ENCODE data around the gene KRT75. TPM values are rescaled to one million over a fixed set of nuclear protein-coding genes. Genes with fewer than 3 reads are reported as not detected.

The KRT75 gene
- total RNA-seq, 1 experiment from 2014 or later, result not detected

GRCh38 chr12:52405922-52406385 is 28.2 kb downstream of the KRT75 start, which contains the start of gene KRT82:
Gene KRT82, minus strand, starts transcription at chr12:52406335. Its CDS starts 58 bp downstream, at chr12:52406277.
- Mint-ChIP-seq H3K27ac (no peak within 1 kb of the TSS), H3K27me3 (ENCODE audit: low read depth) (no peaks in the 10 kb centered on the region; the same call in 1 of the 2 replicates), H3K4me1 (peaks cover 9% of the 10 kb centered on the region), H3K9me3 (peaks cover 11% of the 10 kb centered on the region), H3K4me3 (no peak within 1 kb of the TSS), H3K36me3 (peaks cover 4% of the 10 kb centered on the region)
- ChIA-PET POLR2A (no interaction called here), CTCF (interaction anchor here (0.6 to 1.6 kb wide), 2 partner anchors 10 to 463 kb away, joined by 3 to 8 read pairs; no protein-coding TSS in a partner anchor)
- no peak for DNase-seq (ENCODE audit: low spot score)
- TF ChIP-seq MLX (CRISPR knock-in tag; IDR thresholded peaks at IDR 0.05), result no peak
- TF ChIP-seq MYBL2 (CRISPR knock-in tag; IDR thresholded peaks at IDR 0.05), result no peak
- no peak for TF ChIP-seq RELA (CRISPR knock-in tag; IDR thresholded peaks at IDR 0.05; ENCODE audit: borderline replicate concordance)
- no peak for TF ChIP-seq SOX15 (CRISPR knock-in tag; IDR thresholded peaks at IDR 0.05)
- TF ChIP-seq, protein P1, sequence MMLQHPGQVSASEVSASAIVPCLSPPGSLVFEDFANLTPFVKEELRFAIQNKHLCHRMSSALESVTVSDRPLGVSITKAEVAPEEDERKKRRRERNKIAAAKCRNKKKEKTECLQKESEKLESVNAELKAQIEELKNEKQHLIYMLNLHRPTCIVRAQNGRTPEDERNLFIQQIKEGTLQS (CRISPR knock-in tag; conservative IDR thresholded peaks at IDR 0.05), result no peak
- no peak for TF ChIP-seq ZNF512 (CRISPR knock-in tag; IDR thresholded peaks at IDR 0.05; ENCODE audit: borderline replicate concordance)
- TF ChIP-seq JUN (CRISPR knock-in tag; IDR thresholded peaks at IDR 0.05), result no peak
- no peak for TF ChIP-seq E2F5 (CRISPR knock-in tag; IDR thresholded peaks at IDR 0.05)
- TF ChIP-seq, protein P2, sequence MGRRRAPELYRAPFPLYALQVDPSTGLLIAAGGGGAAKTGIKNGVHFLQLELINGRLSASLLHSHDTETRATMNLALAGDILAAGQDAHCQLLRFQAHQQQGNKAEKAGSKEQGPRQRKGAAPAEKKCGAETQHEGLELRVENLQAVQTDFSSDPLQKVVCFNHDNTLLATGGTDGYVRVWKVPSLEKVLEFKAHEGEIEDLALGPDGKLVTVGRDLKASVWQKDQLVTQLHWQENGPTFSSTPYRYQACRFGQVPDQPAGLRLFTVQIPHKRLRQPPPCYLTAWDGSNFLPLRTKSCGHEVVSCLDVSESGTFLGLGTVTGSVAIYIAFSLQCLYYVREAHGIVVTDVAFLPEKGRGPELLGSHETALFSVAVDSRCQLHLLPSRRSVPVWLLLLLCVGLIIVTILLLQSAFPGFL (CRISPR knock-in tag; IDR thresholded peaks at IDR 0.05; ENCODE audit: borderline replicate concordance), result no peak
- no peak for TF ChIP-seq NFYB (CRISPR knock-in tag; conservative IDR thresholded peaks at IDR 0.05; ENCODE audit: low read depth)
- TF ChIP-seq, protein P3, sequence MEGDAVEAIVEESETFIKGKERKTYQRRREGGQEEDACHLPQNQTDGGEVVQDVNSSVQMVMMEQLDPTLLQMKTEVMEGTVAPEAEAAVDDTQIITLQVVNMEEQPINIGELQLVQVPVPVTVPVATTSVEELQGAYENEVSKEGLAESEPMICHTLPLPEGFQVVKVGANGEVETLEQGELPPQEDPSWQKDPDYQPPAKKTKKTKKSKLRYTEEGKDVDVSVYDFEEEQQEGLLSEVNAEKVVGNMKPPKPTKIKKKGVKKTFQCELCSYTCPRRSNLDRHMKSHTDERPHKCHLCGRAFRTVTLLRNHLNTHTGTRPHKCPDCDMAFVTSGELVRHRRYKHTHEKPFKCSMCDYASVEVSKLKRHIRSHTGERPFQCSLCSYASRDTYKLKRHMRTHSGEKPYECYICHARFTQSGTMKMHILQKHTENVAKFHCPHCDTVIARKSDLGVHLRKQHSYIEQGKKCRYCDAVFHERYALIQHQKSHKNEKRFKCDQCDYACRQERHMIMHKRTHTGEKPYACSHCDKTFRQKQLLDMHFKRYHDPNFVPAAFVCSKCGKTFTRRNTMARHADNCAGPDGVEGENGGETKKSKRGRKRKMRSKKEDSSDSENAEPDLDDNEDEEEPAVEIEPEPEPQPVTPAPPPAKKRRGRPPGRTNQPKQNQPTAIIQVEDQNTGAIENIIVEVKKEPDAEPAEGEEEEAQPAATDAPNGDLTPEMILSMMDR (IDR thresholded peaks at IDR 0.05), result no peak
- no peak for TF ChIP-seq ZBTB21 (CRISPR knock-in tag; IDR thresholded peaks at IDR 0.05; ENCODE audit: borderline replicate concordance)
- TF ChIP-seq, protein P4, sequence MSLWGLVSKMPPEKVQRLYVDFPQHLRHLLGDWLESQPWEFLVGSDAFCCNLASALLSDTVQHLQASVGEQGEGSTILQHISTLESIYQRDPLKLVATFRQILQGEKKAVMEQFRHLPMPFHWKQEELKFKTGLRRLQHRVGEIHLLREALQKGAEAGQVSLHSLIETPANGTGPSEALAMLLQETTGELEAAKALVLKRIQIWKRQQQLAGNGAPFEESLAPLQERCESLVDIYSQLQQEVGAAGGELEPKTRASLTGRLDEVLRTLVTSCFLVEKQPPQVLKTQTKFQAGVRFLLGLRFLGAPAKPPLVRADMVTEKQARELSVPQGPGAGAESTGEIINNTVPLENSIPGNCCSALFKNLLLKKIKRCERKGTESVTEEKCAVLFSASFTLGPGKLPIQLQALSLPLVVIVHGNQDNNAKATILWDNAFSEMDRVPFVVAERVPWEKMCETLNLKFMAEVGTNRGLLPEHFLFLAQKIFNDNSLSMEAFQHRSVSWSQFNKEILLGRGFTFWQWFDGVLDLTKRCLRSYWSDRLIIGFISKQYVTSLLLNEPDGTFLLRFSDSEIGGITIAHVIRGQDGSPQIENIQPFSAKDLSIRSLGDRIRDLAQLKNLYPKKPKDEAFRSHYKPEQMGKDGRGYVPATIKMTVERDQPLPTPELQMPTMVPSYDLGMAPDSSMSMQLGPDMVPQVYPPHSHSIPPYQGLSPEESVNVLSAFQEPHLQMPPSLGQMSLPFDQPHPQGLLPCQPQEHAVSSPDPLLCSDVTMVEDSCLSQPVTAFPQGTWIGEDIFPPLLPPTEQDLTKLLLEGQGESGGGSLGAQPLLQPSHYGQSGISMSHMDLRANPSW (CRISPR knock-in tag; conservative IDR thresholded peaks at IDR 0.05; ENCODE audit: low read depth), result no peak
- no peak for TF ChIP-seq NR2C2 (CRISPR knock-in tag; IDR thresholded peaks at IDR 0.05)
- TF ChIP-seq, protein P5, sequence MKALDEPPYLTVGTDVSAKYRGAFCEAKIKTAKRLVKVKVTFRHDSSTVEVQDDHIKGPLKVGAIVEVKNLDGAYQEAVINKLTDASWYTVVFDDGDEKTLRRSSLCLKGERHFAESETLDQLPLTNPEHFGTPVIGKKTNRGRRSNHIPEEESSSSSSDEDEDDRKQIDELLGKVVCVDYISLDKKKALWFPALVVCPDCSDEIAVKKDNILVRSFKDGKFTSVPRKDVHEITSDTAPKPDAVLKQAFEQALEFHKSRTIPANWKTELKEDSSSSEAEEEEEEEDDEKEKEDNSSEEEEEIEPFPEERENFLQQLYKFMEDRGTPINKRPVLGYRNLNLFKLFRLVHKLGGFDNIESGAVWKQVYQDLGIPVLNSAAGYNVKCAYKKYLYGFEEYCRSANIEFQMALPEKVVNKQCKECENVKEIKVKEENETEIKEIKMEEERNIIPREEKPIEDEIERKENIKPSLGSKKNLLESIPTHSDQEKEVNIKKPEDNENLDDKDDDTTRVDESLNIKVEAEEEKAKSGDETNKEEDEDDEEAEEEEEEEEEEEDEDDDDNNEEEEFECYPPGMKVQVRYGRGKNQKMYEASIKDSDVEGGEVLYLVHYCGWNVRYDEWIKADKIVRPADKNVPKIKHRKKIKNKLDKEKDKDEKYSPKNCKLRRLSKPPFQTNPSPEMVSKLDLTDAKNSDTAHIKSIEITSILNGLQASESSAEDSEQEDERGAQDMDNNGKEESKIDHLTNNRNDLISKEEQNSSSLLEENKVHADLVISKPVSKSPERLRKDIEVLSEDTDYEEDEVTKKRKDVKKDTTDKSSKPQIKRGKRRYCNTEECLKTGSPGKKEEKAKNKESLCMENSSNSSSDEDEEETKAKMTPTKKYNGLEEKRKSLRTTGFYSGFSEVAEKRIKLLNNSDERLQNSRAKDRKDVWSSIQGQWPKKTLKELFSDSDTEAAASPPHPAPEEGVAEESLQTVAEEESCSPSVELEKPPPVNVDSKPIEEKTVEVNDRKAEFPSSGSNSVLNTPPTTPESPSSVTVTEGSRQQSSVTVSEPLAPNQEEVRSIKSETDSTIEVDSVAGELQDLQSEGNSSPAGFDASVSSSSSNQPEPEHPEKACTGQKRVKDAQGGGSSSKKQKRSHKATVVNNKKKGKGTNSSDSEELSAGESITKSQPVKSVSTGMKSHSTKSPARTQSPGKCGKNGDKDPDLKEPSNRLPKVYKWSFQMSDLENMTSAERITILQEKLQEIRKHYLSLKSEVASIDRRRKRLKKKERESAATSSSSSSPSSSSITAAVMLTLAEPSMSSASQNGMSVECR (CRISPR knock-in tag; IDR thresholded peaks at IDR 0.05; ENCODE audit: borderline replicate concordance), result no peak
- no peak for ATAC-seq
